H1 (cell line): ENCODE measurements around the gene CACNA1G. TPM values are rescaled to one million over a fixed set of nuclear protein-coding genes. Genes with fewer than 3 reads are reported as not detected.

Source experiments
- CTCF ChIA-PET: fragments of 300-600 bp; sonication (Branson Sonifier 250); formaldehyde crosslinking; loops from one replicate; lab custom pipeline; 2021; ENCODE audit not compliant: partially characterized antibody; lab: Charles Lee
- POLR2A ChIA-PET: fragments of 300-600 bp; sonication (Branson Sonifier 250); formaldehyde crosslinking; loops from one replicate; lab custom pipeline; 2021; ENCODE audit warnings: inconsistent platforms; ENCODE audit not compliant: partially characterized antibody; lab: Charles Lee
- DNase-seq, 2 experiments: peaks; one replicate each; pipeline versions ENCODE4 v3.0.0 to v3.0.0-alpha.2; 2010 to 2022; ENCODE audit warnings: low spot score in 2 of 2, low read depth in 1 of 2, mixed read lengths in 1 of 2
- FAIRE-seq: peaks from 2 replicates; lab custom pipeline; 2011; peaks lifted over from hg19 to GRCh38; lab: Jason Lieb, UNC
- H2AFZ ChIP-seq: 2 replicates; pipeline ENCODE4 v1.8.1; 2012; ENCODE audit warnings: low read length, inconsistent platforms
- H2AK5ac ChIP-seq: 2 replicates; pipeline ENCODE4 v1.6.1; 2013; ENCODE audit warnings: low read depth, low read length
- H2BK120ac ChIP-seq: replicated peaks from 2 replicates; pipeline ENCODE3; 2013; ENCODE audit warnings: low read depth, low read length, inconsistent platforms
- H2BK12ac ChIP-seq: 2 replicates; pipeline ENCODE4 v1.6.1; 2013; ENCODE audit warnings: low read depth, low read length
- H2BK15ac ChIP-seq: 2 replicates; pipeline ENCODE4 v1.6.1; 2013; ENCODE audit warnings: low read length
- H2BK20ac ChIP-seq: 2 replicates; pipeline ENCODE4 v1.6.1; 2013; ENCODE audit warnings: low read length
- H2BK5ac ChIP-seq: 2 replicates; pipeline ENCODE4 v1.6.1; 2013; ENCODE audit warnings: low read depth, low read length
- H3K14ac ChIP-seq: 2 replicates; pipeline ENCODE4 v1.6.1; 2013; ENCODE audit warnings: inconsistent platforms; ENCODE audit not compliant: insufficient read length
- H3K18ac ChIP-seq: 2 replicates; pipeline ENCODE4 v1.6.1; 2013; ENCODE audit warnings: low read length; ENCODE audit errors: extremely low read depth
- H3K23ac ChIP-seq: 2 replicates; pipeline ENCODE4 v1.6.1; 2013; ENCODE audit warnings: inconsistent platforms; ENCODE audit not compliant: insufficient read length
- H3K23me2 ChIP-seq: 2 replicates; pipeline ENCODE4 v1.6.1; 2013; ENCODE audit warnings: low read depth, low read length
- H3K27ac ChIP-seq: 2 replicates; pipeline ENCODE4 v1.6.1; 2011; ENCODE audit warnings: low read depth, low read length, inconsistent platforms
- H3K27me3 ChIP-seq, 4 experiments: replicated peaks in 1 of 4; 1 replicate in 1 of 4; 2 replicates in 3 of 4; pipeline versions ENCODE4 v1.6.1 to v1.8.1; 2011 to 2013; ENCODE audit warnings: low read length in 3 of 4, mild to moderate bottlenecking in 3 of 4, inconsistent platforms in 2 of 4, mixed read lengths in 2 of 4, moderate library complexity in 1 of 4; ENCODE audit not compliant: control insufficient read depth in 3 of 4, insufficient read depth in 3 of 4; ENCODE audit errors: extremely low read depth in 1 of 4
- H3K36me3 ChIP-seq, 4 experiments: 2 replicates each; pipeline versions ENCODE4 v1.6.1 to v1.8.1; 2011 to 2013; ENCODE audit warnings: mild to moderate bottlenecking in 4 of 4, low read length in 3 of 4, moderate library complexity in 2 of 4, control low read depth in 1 of 4, inconsistent platforms in 1 of 4; ENCODE audit not compliant: insufficient read depth in 4 of 4, control insufficient read depth in 2 of 4
- H3K4ac ChIP-seq: replicated peaks from 2 replicates; pipeline ENCODE3; 2013; ENCODE audit warnings: low read length, low read depth, mixed read lengths, inconsistent platforms; ENCODE audit not compliant: insufficient read length
- H3K4me1 ChIP-seq, 4 experiments: replicated peaks in 1 of 4; 1 replicate in 1 of 4; 2 replicates in 3 of 4; pipeline versions ENCODE4 v1.6.1 to v1.8.1; 2011 to 2013; ENCODE audit warnings: low read length in 3 of 4, inconsistent platforms in 2 of 4, mixed read lengths in 1 of 4; ENCODE audit not compliant: insufficient read depth in 4 of 4, control insufficient read depth in 3 of 4
- H3K4me2 ChIP-seq, 2 experiments: 2 replicates each; pipeline versions ENCODE4 v1.6.1 to v1.8.1; 2011 to 2013; ENCODE audit warnings: low read depth in 2 of 2, low read length in 2 of 2, control low read depth in 1 of 2, inconsistent platforms in 1 of 2, mild to moderate bottlenecking in 1 of 2; ENCODE audit not compliant: insufficient read depth in 1 of 2
- H3K4me3 ChIP-seq, 4 experiments: fragments of 200-600, 300-600 bp in 1 of 4; sonication (generic), shearing (Covaris generic), sonication (Bioruptor Twin) in 1 of 4; 2 replicates each; pipeline versions ENCODE4 v1.5.1 to v1.8.1; 2011 to 2016; ENCODE audit warnings: low read length in 4 of 4, low read depth in 3 of 4, control low read depth in 2 of 4, inconsistent platforms in 2 of 4, mild to moderate bottlenecking in 2 of 4, mixed read lengths in 1 of 4, moderate library complexity in 1 of 4; ENCODE audit not compliant: insufficient read depth in 2 of 4; ENCODE audit errors: extremely low read depth in 1 of 4
- H3K56ac ChIP-seq: replicated peaks from 2 replicates; pipeline ENCODE3; 2013; ENCODE audit warnings: low read depth, mild to moderate bottlenecking, mixed read lengths, low read length, inconsistent platforms; ENCODE audit not compliant: insufficient read length
- H3K79me1 ChIP-seq: 2 replicates; pipeline ENCODE4 v1.6.1; 2013; ENCODE audit warnings: low read depth, low read length, control low read depth
- H3K79me2 ChIP-seq, 2 experiments: 2 replicates each; pipeline versions ENCODE4 v1.6.1 to v1.8.1; 2012 to 2013; ENCODE audit warnings: low read length in 2 of 2, mild to moderate bottlenecking in 2 of 2, inconsistent platforms in 1 of 2; ENCODE audit not compliant: insufficient read depth in 2 of 2, control insufficient read depth in 1 of 2
- H3K9ac ChIP-seq, 4 experiments: replicated peaks in 1 of 4; 1 replicate in 1 of 4; 2 replicates in 3 of 4; pipeline versions ENCODE4 v1.6.1 to v1.8.1; 2011 to 2013; ENCODE audit warnings: low read depth in 3 of 4, low read length in 3 of 4, control low read depth in 2 of 4, mild to moderate bottlenecking in 2 of 4, moderate library complexity in 2 of 4, inconsistent platforms in 1 of 4; ENCODE audit errors: extremely low read depth in 1 of 4
- H3K9me3 ChIP-seq, 2 experiments: 2 replicates each; pipeline versions ENCODE4 v1.6.1 to v1.8.1; 2012 to 2013; ENCODE audit warnings: mild to moderate bottlenecking in 2 of 2, moderate library complexity in 2 of 2, control low read depth in 1 of 2, inconsistent platforms in 1 of 2, low read depth in 1 of 2, low read length in 1 of 2, mixed read lengths in 1 of 2; ENCODE audit not compliant: insufficient read depth in 2 of 2
- H4K20me1 ChIP-seq, 2 experiments: replicated peaks in 1 of 2; 2 replicates each; pipeline versions ENCODE3 to v1.8.1; 2011 to 2013; ENCODE audit warnings: inconsistent platforms in 2 of 2, low read length in 2 of 2, mild to moderate bottlenecking in 1 of 2; ENCODE audit not compliant: insufficient read depth in 2 of 2, control insufficient read depth in 1 of 2
- H4K5ac ChIP-seq: 2 replicates; pipeline ENCODE4 v1.6.1; 2013; ENCODE audit warnings: low read length, low read depth, mixed read lengths, inconsistent platforms; ENCODE audit not compliant: insufficient read length
- H4K8ac ChIP-seq: 2 replicates; pipeline ENCODE4 v1.8.0; 2013; ENCODE audit warnings: mild to moderate bottlenecking, moderate library complexity, low read length, inconsistent platforms; ENCODE audit not compliant: insufficient read depth; ENCODE audit errors: extremely low read depth
- H4K91ac ChIP-seq: replicated peaks from 2 replicates; pipeline ENCODE3; 2013; ENCODE audit warnings: low read length, mixed read lengths, inconsistent platforms; ENCODE audit not compliant: insufficient read length
- CBX8 ChIP-seq: fragments of 300-800, 300-1000 bp; sonication (generic); IDR thresholded peaks from 2 replicates; pipeline ENCODE4 v1.7.1; 2016; ENCODE audit warnings: low read depth, low read length, borderline replicate concordance
- KDM4A ChIP-seq: IDR thresholded peaks from one replicate; pipeline ENCODE4 v1.7.1; 2012; ENCODE audit warnings: low read depth, mild to moderate bottlenecking, moderate library complexity, low read length, inconsistent platforms; ENCODE audit not compliant: severe bottlenecking
- RXRA ChIP-seq: IDR thresholded peaks from 2 replicates; pipeline ENCODE4 v1.6.1; 2011; ENCODE audit warnings: low read depth, mild to moderate bottlenecking, low read length, moderate library complexity; ENCODE audit not compliant: insufficient read depth
- SP4 ChIP-seq: IDR thresholded peaks from 2 replicates; pipeline ENCODE4 v1.6.1; 2012; ENCODE audit warnings: low read length, inconsistent platforms
- SRF ChIP-seq: IDR thresholded peaks from 2 replicates; pipeline ENCODE4 v1.6.1; 2011; ENCODE audit warnings: mild to moderate bottlenecking, low read depth, low read length, moderate library complexity
- ZNF274 ChIP-seq: IDR thresholded peaks from 2 replicates; pipeline ENCODE4 v1.7.0; 2012; ENCODE audit warnings: low read length, borderline replicate concordance; ENCODE audit errors: extremely low read depth
- WGBS, 2 experiments: shearing (Covaris generic) in 1 of 2; methylation state at CpG; one replicate each; pipeline versions ENCODE4 v1.1.6 to v1.1.7; 2013 to 2015; ENCODE audit warnings: low lambda C conversion rate in 2 of 2, mixed read lengths in 2 of 2, inconsistent platforms in 1 of 2, low coverage in 1 of 2, missing lambda C conversion rate in 1 of 2; ENCODE audit not compliant: insufficient replicate concordance in 2 of 2, insufficient coverage in 1 of 2, insufficient read length in 1 of 2; ENCODE audit errors: extremely low coverage in 1 of 2, missing lambda C conversion rate in 1 of 2; 5-methylcytosine and 5-hydroxymethylcytosine counted together
- polyA plus RNA-seq, 7 experiments: library from polyadenylated mRNA; depleted of rRNA in 3 of 7; stranded (reverse) in 5 of 7; unstranded in 2 of 7; fragments of >200 nt in 5 of 7; fragments of 200-250 nt in 2 of 7; gene quantifications; 1 replicate in 5 of 7; 2 replicates in 1 of 7; 4 replicates in 1 of 7; pipeline versions ENCODE4 v1.2.1 to v1.2.3, GENCODE V29; 2011 to 2013; ENCODE audit warnings: missing spikeins in 2 of 7, mixed read lengths in 2 of 7
- total RNA-seq: library from RNA; stranded (reverse); fragmentation: NEBNext Ultra II Directional; extraction: Animal tissue kit (Norgen Biotek cat#: 25700); gene quantifications from 2 replicates; pipeline ENCODE4 v1.2.1, GENCODE V29; 2021
- TF ChIP-seq, protein P1 (sequence below), 3 experiments: IDR thresholded peaks; 1 replicate in 2 of 3; 2 replicates in 1 of 3; pipeline versions ENCODE4 v1.5.1 to v1.6.1; 2011; ENCODE audit warnings: low read length in 3 of 3, mild to moderate bottlenecking in 3 of 3, inconsistent platforms in 2 of 3, low read depth in 1 of 3, moderate library complexity in 1 of 3; ENCODE audit not compliant: insufficient read depth in 1 of 3; ENCODE audit errors: control extremely low read depth in 1 of 3
- TF ChIP-seq, protein P2 (sequence below): IDR thresholded peaks from 2 replicates; pipeline ENCODE4 v1.6.1; 2011; ENCODE audit warnings: low read depth, mild to moderate bottlenecking, low read length; ENCODE audit not compliant: insufficient read depth

CACNA1G gene
- total and polyA plus RNA-seq, 2 of the 8 experiments (the other 6 are each of a cell fraction or from before 2014, with no cell fraction given) = 2.9 to 4.9 TPM

DNA sequence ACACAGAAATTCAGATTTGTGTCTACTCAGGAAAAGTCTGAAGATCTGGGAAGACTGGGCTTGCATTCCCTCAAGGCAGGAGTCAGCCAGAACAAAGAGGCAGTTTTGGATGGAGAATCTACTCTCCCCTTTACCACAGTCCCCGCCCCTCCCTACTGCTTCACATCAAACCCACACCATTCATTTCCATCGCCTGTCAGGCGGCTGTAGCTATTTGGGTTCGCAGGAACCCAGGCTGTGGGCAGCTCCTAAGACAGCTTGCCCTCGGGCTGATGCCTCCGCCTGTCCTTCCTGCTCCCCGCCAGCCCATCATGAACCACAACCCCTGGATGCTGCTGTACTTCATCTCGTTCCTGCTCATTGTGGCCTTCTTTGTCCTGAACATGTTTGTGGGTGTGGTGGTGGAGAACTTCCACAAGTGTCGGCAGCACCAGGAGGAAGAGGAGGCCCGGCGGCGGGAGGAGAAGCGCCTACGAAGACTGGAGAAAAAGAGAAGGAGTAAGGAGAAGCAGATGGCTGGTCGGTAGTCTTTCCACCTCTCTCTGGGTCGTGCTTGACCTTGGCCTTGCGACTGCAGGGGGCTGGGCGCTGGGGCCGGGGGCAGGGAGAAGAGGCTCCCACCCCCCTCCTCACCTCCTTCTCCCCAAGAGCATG is 47.1 kb downstream of the CACNA1G start:
- CTCF ChIA-PET = interaction anchor here (1.2 to 19.7 kb wide), 5 partner anchors 10 to 57 kb away, joined by 3 to 300 read pairs (median 22); partner anchors contain the start of gene ABCC3
- peaks cover 0 to 2% of the 10 kb centered on the region in 2 experiments for H4K20me1 ChIP-seq
- H3K27me3 ChIP-seq = no peaks in the 10 kb centered on the region
- no peak for DNase-seq
- H3K18ac ChIP-seq = no peak overlapping the region
- H3K36me3 ChIP-seq = no peaks in the 10 kb centered on the region
- no peak overlapping the region for H3K4me3 ChIP-seq
- H2BK12ac ChIP-seq = no peak overlapping the region
- H3K4me2 ChIP-seq = no peak overlapping the region
- H3K27ac ChIP-seq = no peak overlapping the region
- H3K79me2 ChIP-seq = no peaks in the 10 kb centered on the region
- H3K4me1 ChIP-seq = peaks cover 0 to 13% (median 3%) of the 10 kb centered on the region in 4 experiments; a peak in 4 of 7 replicates
- H3K23ac ChIP-seq = no peak overlapping the region
- H3K9me3 ChIP-seq = no peaks in the 10 kb centered on the region
- H2BK120ac ChIP-seq = no peak overlapping the region
- no peaks in the 10 kb centered on the region for H3K79me1 ChIP-seq
- no peak overlapping the region for H3K9ac ChIP-seq
- WGBS, 2 experiments = 90% methylated on average over 14 of the region's 19 CpGs; no CpG with 5 or more reads in 1 of the 2 experiments
- no peak overlapping the region for H4K5ac ChIP-seq
- TF ChIP-seq KDM4A = no peak
- no peak for TF ChIP-seq RXRA
- TF ChIP-seq SRF = no peak
- TF ChIP-seq CBX8 = no peak
- no peak for TF ChIP-seq ZNF274
- TF ChIP-seq, protein P1, sequence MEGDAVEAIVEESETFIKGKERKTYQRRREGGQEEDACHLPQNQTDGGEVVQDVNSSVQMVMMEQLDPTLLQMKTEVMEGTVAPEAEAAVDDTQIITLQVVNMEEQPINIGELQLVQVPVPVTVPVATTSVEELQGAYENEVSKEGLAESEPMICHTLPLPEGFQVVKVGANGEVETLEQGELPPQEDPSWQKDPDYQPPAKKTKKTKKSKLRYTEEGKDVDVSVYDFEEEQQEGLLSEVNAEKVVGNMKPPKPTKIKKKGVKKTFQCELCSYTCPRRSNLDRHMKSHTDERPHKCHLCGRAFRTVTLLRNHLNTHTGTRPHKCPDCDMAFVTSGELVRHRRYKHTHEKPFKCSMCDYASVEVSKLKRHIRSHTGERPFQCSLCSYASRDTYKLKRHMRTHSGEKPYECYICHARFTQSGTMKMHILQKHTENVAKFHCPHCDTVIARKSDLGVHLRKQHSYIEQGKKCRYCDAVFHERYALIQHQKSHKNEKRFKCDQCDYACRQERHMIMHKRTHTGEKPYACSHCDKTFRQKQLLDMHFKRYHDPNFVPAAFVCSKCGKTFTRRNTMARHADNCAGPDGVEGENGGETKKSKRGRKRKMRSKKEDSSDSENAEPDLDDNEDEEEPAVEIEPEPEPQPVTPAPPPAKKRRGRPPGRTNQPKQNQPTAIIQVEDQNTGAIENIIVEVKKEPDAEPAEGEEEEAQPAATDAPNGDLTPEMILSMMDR (IDR thresholded peaks at IDR 0.05; ENCODE audit: control extremely low read depth in 1 of 3, insufficient read depth in 1 of 3, low read depth in 1 of 3, low read length in 3 of 3) = no peak
- no peak for TF ChIP-seq SP4
- TF ChIP-seq, protein P2, sequence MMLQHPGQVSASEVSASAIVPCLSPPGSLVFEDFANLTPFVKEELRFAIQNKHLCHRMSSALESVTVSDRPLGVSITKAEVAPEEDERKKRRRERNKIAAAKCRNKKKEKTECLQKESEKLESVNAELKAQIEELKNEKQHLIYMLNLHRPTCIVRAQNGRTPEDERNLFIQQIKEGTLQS = no peak
- TF ChIP-seq, all 59 proteins: peak for 0
- no peak overlapping the region for H4K91ac ChIP-seq
- no peak for FAIRE-seq
- H2AFZ ChIP-seq = no peak overlapping the region
- H2BK5ac ChIP-seq = no peak overlapping the region
- no peak overlapping the region for H2AK5ac ChIP-seq
- no peak overlapping the region for H3K4ac ChIP-seq
- no peaks in the 10 kb centered on the region for H3K23me2 ChIP-seq
- H4K8ac ChIP-seq = no peak overlapping the region
- H2BK20ac ChIP-seq = no peak overlapping the region
- H3K14ac ChIP-seq = no peak overlapping the region
- H2BK15ac ChIP-seq = no peak overlapping the region
- H3K56ac ChIP-seq = no peak overlapping the region
- POLR2A ChIA-PET = interaction anchor here (1.1 kb wide), 1 partner anchor 16 kb away, joined by 3 read pairs; no protein-coding TSS in a partner anchor
